T-helper 2 cell treated with Interferon-gamma antibody and Interleukin-4, amounts not matched to agents 100 ng/mL and 5 ng/mL, for 36 hours (primary cell): ENCODE measurements around the gene AOAH. TPM values are rescaled to one million over a fixed set of nuclear protein-coding genes. Genes with fewer than 3 reads are reported as not detected.

Experiments
- intact Hi-C: fragments of 100-400 bp; cut with micrococcal nuclease; formaldehyde crosslinking; loops from one replicate; pipeline ENCODE4 v1.15.1; 2023
- total RNA-seq: library from RNA; stranded (reverse); gene quantifications from 2 replicates; pipeline ENCODE4 v1.2.3, GENCODE V29; 2022

The AOAH gene
- total RNA-seq, 1 donor from 2014 or later = 46.0 TPM

- intact Hi-C loops = no loop called here
Measured at GRCh38 chr7:36638140-36638539, 86.2 kb downstream of the AOAH start.

- intact Hi-C loops = no loop called here
Measured at GRCh38 chr7:36637417-36637816, 86.9 kb downstream of the AOAH start.

GRCh38 chr7:36636126-36636525, 88.2 kb downstream of the AOAH start:
- intact Hi-C loops = no loop called here

- intact Hi-C loops = no loop called here
Measured at GRCh38 chr7:36635091-36635490, 89.2 kb downstream of the AOAH start.

- intact Hi-C loops = no loop called here
Measured at GRCh38 chr7:36633377-36633776, 90.9 kb downstream of the AOAH start.

GRCh38 chr7:36630112-36630650, 94.1 kb downstream of the AOAH start:
- intact Hi-C loops = no loop called here

GRCh38 chr7:36629351-36629750, 94.9 kb downstream of the AOAH start:
- intact Hi-C loops = no loop called here

GRCh38 chr7:36627836-36628235, 96.5 kb downstream of the AOAH start:
- intact Hi-C loops = no loop called here

GRCh38 chr7:36626111-36626510, 98.2 kb downstream of the AOAH start:
- intact Hi-C loops = no loop called here

- intact Hi-C loops = no loop called here
Measured at GRCh38 chr7:36625247-36625646, 99.0 kb downstream of the AOAH start.

GRCh38 chr7:36623247-36623646, 101.0 kb downstream of the AOAH start:
- intact Hi-C loops = no loop called here

GRCh38 chr7:36621396-36621795, 102.9 kb downstream of the AOAH start:
- intact Hi-C loops = no loop called here

- intact Hi-C loops = no loop called here
Measured at GRCh38 chr7:36620166-36620708, 104.1 kb downstream of the AOAH start.

GRCh38 chr7:36617408-36617807, 106.9 kb downstream of the AOAH start:
- intact Hi-C loops = no loop called here

- intact Hi-C loops = no loop called here
Measured at GRCh38 chr7:36615852-36616540, 108.3 kb downstream of the AOAH start.

GRCh38 chr7:36614959-36615358, 109.3 kb downstream of the AOAH start:
- intact Hi-C loops = no loop called here

GRCh38 chr7:36613031-36613614, 111.2 kb downstream of the AOAH start:
- intact Hi-C loops = no loop called here

GRCh38 chr7:36611703-36612102, 112.6 kb downstream of the AOAH start:
- intact Hi-C loops = no loop called here

GRCh38 chr7:36607721-36608095, 116.6 kb downstream of the AOAH start:
- intact Hi-C loops = no loop called here

GRCh38 chr7:36606976-36607720, 117.1 kb downstream of the AOAH start:
- intact Hi-C loops = no loop called here

GRCh38 chr7:36606153-36606975, 117.9 kb downstream of the AOAH start:
- intact Hi-C loops = no loop called here
